ENCODE measurements around the gene NFAM1. TPM values are rescaled to one million over a fixed set of nuclear protein-coding genes. Genes with fewer than 3 reads are reported as not detected.
A peak's percentile ranks its signal among the peaks of the same experiment; 100 is the strongest.

NFAM1 gene
- total and polyA plus RNA-seq, 2 of the 13 experiments (the other 11 are each of a cell fraction or from before 2014, with no cell fraction given), result 0.03 TPM; not detected in 1

DNA sequence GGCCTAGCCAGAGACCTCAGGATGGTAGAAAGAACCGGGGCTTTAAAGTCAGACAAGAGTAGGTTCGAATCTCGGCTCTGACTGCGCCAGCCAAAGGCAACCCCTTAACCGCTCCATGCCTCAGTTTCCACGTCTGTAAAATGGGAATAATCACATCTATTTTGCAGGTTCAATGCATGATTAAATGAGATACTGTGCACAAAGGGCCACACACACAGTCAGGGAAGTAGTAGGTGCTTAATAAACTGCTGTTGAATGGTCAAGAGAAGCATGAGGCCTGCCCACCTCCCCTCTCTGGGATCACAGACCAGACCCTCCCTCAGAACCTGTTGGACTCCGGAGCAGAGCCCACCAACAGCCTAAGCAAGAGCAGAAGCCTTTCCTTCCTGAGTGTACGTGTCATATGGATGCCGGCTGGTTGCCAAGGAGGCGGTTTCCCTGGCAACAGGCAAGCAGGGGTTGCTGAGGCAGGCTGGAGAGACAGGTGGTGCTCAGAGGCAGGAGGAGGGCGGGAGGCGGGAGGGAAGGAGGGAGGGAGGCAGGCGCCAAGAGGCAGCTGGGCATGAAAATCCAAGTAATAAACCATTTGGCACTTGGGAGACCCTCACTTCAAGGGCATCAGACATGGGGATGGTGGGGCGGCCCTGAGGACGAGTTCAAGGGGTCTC is 43.9 kb downstream of the NFAM1 start:
- H3K4me1 ChIP-seq (ENCODE audit: insufficient read depth, low read length), result no peaks in the 10 kb centered on the region
- no peak for FAIRE-seq
- no peak overlapping the region for H3K9ac ChIP-seq (ENCODE audit: insufficient read depth, low read depth, low read length)
- H3K4me3 ChIP-seq (replicated peaks in 1 of 3; ENCODE audit: insufficient read depth in 1 of 3, low read depth in 2 of 3, low read length in 3 of 3), result no peak overlapping the region
- ChIA-PET POLR2A (no interaction called here), CTCF (ENCODE audit: low intra/inter-chr PET ratio, low total read pairs) (no interaction called here)
- H3K4me2 ChIP-seq (ENCODE audit: low read depth, low read length), result no peak overlapping the region
- H2AFZ ChIP-seq (ENCODE audit: low read length), result no peak overlapping the region
- H3K36me3 ChIP-seq (replicated peaks in 1 of 2; ENCODE audit: control insufficient read depth in 1 of 2, insufficient read depth in 2 of 2, low read length in 2 of 2), result no peaks in the 10 kb centered on the region
- TF ChIP-seq MXI1 (IDR thresholded peaks at IDR 0.05; ENCODE audit: borderline replicate concordance, low read depth, low read length), result no peak
- TF ChIP-seq LRRFIP1 (CRISPR knock-in tag; conservative IDR thresholded peaks at IDR 0.05), result no peak
- peak; percentile 46; the same call in 1 of the 2 replicates for TF ChIP-seq ZNF629 (CRISPR knock-in tag; conservative IDR thresholded peaks at IDR 0.05)
- intact Hi-C loops (cut with micrococcal nuclease; ENCODE audit: unreplicated experiment) (no loop called here), in situ Hi-C loops (cut with HindIII; ENCODE audit: extremely low pct_ligation_motif_present, low pct_unique_long_range_greater_than_20kb) (no loop called here)
- no peaks in the 10 kb centered on the region for H3K9me3 ChIP-seq (ENCODE audit: low read length)
- 14% methylated on average over 15 of the region's 15 CpGs for WGBS (ENCODE audit: low lambda C conversion rate)
- no TSS peak for BruUV-seq (replicated peaks)
- DNase-seq (ENCODE audit: low spot score), result no peak
- H3K27ac ChIP-seq (ENCODE audit: extremely low read length, insufficient read depth, low read length), result no peak overlapping the region
- H3K27me3 ChIP-seq (ENCODE audit: control insufficient read depth in 1 of 2, insufficient read depth in 2 of 2, low read length in 2 of 2), result peaks cover 2 to 3% of the 10 kb centered on the region in 2 experiments; a peak in 3 of 5 replicates
- no peaks in the 10 kb centered on the region for H3K79me2 ChIP-seq (ENCODE audit: insufficient read depth, low read length)
- ATAC-seq, result no peak
- no peaks in the 10 kb centered on the region for H4K20me1 ChIP-seq (ENCODE audit: insufficient read depth, low read length)

DNA sequence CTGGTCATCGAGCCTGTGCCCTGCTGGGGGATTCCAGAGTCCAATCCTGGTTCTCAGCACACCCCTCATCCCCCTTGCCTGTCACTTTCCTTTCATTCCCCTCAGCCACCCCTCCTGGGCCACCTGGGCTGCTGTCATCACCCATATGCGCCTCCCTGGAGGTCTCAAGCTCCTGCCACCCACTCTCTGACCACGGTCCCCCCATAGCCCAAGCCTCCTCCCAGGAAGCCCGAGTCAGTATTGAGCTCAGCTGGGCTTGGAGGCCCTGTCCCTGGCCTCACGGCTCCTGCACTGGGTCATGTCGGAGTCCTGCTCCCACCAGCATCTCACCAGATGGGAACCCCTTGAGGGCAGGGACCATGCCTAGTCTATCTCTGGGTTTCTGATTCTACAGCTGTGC is 44.6 kb downstream of the NFAM1 start:
- CTCF ChIA-PET (ENCODE audit: low intra/inter-chr PET ratio, low total read pairs), result no interaction called here
- TF ChIP-seq ZNF224 (CRISPR knock-in tag; IDR thresholded peaks at IDR 0.05) (no peak), TOE1 (CRISPR knock-in tag; IDR thresholded peaks at IDR 0.05) (no peak)
- TF ChIP-seq, protein P1, sequence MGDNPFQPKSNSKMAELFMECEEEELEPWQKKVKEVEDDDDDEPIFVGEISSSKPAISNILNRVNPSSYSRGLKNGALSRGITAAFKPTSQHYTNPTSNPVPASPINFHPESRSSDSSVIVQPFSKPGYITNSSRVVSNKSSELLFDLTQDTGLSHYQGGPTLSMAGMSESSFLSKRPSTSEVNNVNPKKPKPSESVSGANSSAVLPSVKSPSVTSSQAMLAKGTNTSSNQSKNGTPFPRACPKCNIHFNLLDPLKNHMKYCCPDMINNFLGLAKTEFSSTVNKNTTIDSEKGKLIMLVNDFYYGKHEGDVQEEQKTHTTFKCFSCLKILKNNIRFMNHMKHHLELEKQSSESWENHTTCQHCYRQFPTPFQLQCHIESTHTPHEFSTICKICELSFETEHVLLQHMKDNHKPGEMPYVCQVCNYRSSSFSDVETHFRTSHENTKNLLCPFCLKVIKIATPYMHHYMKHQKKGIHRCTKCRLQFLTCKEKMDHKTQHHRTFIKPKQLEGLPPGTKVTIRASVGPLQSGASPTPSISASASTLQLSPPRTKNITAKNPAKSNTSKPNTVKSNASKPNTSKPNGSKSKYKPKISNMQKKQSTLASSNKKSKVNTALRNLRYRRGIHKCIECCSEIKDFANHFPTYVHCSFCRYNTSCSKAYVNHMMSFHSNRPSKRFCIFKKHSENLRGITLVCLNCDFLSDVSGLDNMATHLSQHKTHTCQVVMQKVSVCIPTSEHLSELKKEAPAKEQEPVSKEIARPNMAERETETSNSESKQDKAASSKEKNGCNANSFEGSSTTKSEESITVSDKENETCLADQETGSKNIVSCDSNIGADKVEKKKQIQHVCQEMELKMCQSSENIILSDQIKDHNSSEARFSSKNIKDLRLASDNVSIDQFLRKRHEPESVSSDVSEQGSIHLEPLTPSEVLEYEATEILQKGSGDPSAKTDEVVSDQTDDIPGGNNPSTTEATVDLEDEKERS (CRISPR knock-in tag; IDR thresholded peaks at IDR 0.05), result no peak
- TF ChIP-seq, protein P2, sequence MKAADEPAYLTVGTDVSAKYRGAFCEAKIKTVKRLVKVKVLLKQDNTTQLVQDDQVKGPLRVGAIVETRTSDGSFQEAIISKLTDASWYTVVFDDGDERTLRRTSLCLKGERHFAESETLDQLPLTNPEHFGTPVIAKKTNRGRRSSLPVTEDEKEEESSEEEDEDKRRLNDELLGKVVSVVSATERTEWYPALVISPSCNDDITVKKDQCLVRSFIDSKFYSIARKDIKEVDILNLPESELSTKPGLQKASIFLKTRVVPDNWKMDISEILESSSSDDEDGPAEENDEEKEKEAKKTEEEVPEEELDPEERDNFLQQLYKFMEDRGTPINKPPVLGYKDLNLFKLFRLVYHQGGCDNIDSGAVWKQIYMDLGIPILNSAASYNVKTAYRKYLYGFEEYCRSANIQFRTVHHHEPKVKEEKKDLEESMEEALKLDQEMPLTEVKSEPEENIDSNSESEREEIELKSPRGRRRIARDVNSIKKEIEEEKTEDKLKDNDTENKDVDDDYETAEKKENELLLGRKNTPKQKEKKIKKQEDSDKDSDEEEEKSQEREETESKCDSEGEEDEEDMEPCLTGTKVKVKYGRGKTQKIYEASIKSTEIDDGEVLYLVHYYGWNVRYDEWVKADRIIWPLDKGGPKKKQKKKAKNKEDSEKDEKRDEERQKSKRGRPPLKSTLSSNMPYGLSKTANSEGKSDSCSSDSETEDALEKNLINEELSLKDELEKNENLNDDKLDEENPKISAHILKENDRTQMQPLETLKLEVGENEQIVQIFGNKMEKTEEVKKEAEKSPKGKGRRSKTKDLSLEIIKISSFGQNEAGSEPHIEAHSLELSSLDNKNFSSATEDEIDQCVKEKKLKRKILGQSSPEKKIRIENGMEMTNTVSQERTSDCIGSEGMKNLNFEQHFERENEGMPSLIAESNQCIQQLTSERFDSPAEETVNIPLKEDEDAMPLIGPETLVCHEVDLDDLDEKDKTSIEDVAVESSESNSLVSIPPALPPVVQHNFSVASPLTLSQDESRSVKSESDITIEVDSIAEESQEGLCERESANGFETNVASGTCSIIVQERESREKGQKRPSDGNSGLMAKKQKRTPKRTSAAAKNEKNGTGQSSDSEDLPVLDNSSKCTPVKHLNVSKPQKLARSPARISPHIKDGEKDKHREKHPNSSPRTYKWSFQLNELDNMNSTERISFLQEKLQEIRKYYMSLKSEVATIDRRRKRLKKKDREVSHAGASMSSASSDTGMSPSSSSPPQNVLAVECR (CRISPR knock-in tag; IDR thresholded peaks at IDR 0.05; ENCODE audit: borderline replicate concordance), result no peak

More for the DNA sequence above, 44.6 kb downstream of the NFAM1 start:
- no peaks in the 10 kb centered on the region for H3K36me3 ChIP-seq (replicated peaks in 1 of 2; ENCODE audit: control insufficient read depth in 1 of 2, insufficient read depth in 2 of 2, low read length in 2 of 2)
- 6% methylated on average over 6 of the region's 6 CpGs for WGBS (ENCODE audit: low lambda C conversion rate)
- no peak overlapping the region for H3K4me3 ChIP-seq (replicated peaks in 1 of 3; ENCODE audit: insufficient read depth in 1 of 3, low read depth in 2 of 3, low read length in 3 of 3)
- H3K4me2 ChIP-seq (ENCODE audit: low read depth, low read length), result no peak overlapping the region
- DNase-seq (ENCODE audit: low spot score), result no peak
- FAIRE-seq, result no peak
- H3K9ac ChIP-seq (ENCODE audit: insufficient read depth, low read depth, low read length), result no peak overlapping the region
- no peaks in the 10 kb centered on the region; the same call in 1 of the 2 replicates for H3K4me1 ChIP-seq (ENCODE audit: insufficient read depth, low read length)
- intact Hi-C loops (cut with micrococcal nuclease; ENCODE audit: unreplicated experiment), result no loop called here
- no peaks in the 10 kb centered on the region for H3K9me3 ChIP-seq (ENCODE audit: low read length)
- POLR2A ChIA-PET, result no interaction called here
- no peak for ATAC-seq
- peaks cover 2 to 3% of the 10 kb centered on the region in 2 experiments; a peak in 3 of 5 replicates for H3K27me3 ChIP-seq (ENCODE audit: control insufficient read depth in 1 of 2, insufficient read depth in 2 of 2, low read length in 2 of 2)
- in situ Hi-C loops (cut with HindIII; ENCODE audit: extremely low pct_ligation_motif_present, low pct_unique_long_range_greater_than_20kb), result no loop called here
- no peaks in the 10 kb centered on the region for H3K79me2 ChIP-seq (ENCODE audit: insufficient read depth, low read length)
- H4K20me1 ChIP-seq (ENCODE audit: insufficient read depth, low read length), result no peaks in the 10 kb centered on the region
- BruUV-seq (replicated peaks), result no TSS peak
- no peak overlapping the region for H3K27ac ChIP-seq (ENCODE audit: extremely low read length, insufficient read depth, low read length)
- no peak overlapping the region for H2AFZ ChIP-seq (ENCODE audit: low read length)
